ENCODE results near the gene MED25. TPM values are rescaled to one million over a fixed set of nuclear protein-coding genes. Genes with fewer than 3 reads are reported as not detected.

The MED25 gene
- total RNA-seq, 1 donor from 2014 or later = 49.1 TPM

- Mint-ChIP-seq H3K9me3 (peaks cover 4% of the 10 kb centered on the region), H3K4me3 (no peak overlapping the region), H3K4me1 (peaks cover 24% of the 10 kb centered on the region), H3K27me3 (peaks cover 4% of the 10 kb centered on the region), H3K36me3 (ENCODE audit: low read depth) (peaks cover 9% of the 10 kb centered on the region), H3K27ac (no peak overlapping the region)
- DNase-seq = no peak
- intact Hi-C loops (cut with micrococcal nuclease) = no loop called here
These were observed 28.3 kb downstream of the MED25 start for GRCh38 chr19:49846408-49846807.

GRCh38 chr19:49847731-49848696 is 29.9 kb downstream of the MED25 start:
- Mint-ChIP-seq H3K4me1 (peaks cover 34% of the 10 kb centered on the region), H3K4me3 (peak overlapping the region; percentile 28), H3K9me3 (peaks cover 4% of the 10 kb centered on the region), H3K27me3 (peaks cover 4% of the 10 kb centered on the region), H3K27ac (peak overlapping the region; percentile 58), H3K36me3 (ENCODE audit: low read depth) (peaks cover 18% of the 10 kb centered on the region)
- DNase-seq = peak; percentile 76
- intact Hi-C loops (cut with micrococcal nuclease) = loop anchor here (1.0 kb wide), 1 partner anchor 30 kb away; the partner anchor contains the start of gene MED25

- H3K4me1 Mint-ChIP-seq = peaks cover 38% of the 10 kb centered on the region
- intact Hi-C loops (cut with micrococcal nuclease) = loop anchor here (1.0 kb wide), 1 partner anchor 31 kb away; the partner anchor contains the start of gene MED25
- DNase-seq = no peak
- peaks cover 4% of the 10 kb centered on the region for H3K27me3 Mint-ChIP-seq
- H3K9me3 Mint-ChIP-seq = peaks cover 4% of the 10 kb centered on the region
- H3K27ac Mint-ChIP-seq = peak overlapping the region; percentile 13
- H3K4me3 Mint-ChIP-seq = peak overlapping the region; percentile 50
- peaks cover 20% of the 10 kb centered on the region for H3K36me3 Mint-ChIP-seq (ENCODE audit: low read depth)
These were observed 30.8 kb downstream of the MED25 start for GRCh38 chr19:49848938-49849337.

- Mint-ChIP-seq H3K4me1 (peaks cover 38% of the 10 kb centered on the region), H3K36me3 (ENCODE audit: low read depth) (peaks cover 20% of the 10 kb centered on the region), H3K4me3 (peak overlapping the region; percentile 91), H3K9me3 (peaks cover 4% of the 10 kb centered on the region), H3K27ac (peak overlapping the region; percentile 96), H3K27me3 (peaks cover 4% of the 10 kb centered on the region)
- intact Hi-C loops (cut with micrococcal nuclease) = loop anchor here (1.0 to 5.0 kb wide), 5 partner anchors 18 to 207 kb away; partner anchors contain the start of genes AP2A1, FUZ, PNKP and SCAF1
- DNase-seq = no peak
These were observed 31.5 kb downstream of the MED25 start for GRCh38 chr19:49849433-49850220.

- no peak for DNase-seq
- intact Hi-C loops (cut with micrococcal nuclease) = loop anchor here (1.0 to 5.0 kb wide), 5 partner anchors 17 to 207 kb away; partner anchors contain the start of genes AP2A1, FUZ, PNKP and SCAF1
- peak overlapping the region; percentile 96 for H3K27ac Mint-ChIP-seq
- peaks cover 20% of the 10 kb centered on the region for H3K36me3 Mint-ChIP-seq (ENCODE audit: low read depth)
- H3K27me3 Mint-ChIP-seq = peaks cover 4% of the 10 kb centered on the region
- peak overlapping the region; percentile 91 for H3K4me3 Mint-ChIP-seq
- peaks cover 38% of the 10 kb centered on the region for H3K4me1 Mint-ChIP-seq
- H3K9me3 Mint-ChIP-seq = peaks cover 4% of the 10 kb centered on the region
These were observed 32.1 kb downstream of the MED25 start for GRCh38 chr19:49850221-49850486.

- peak; percentile 98 for DNase-seq
- Mint-ChIP-seq H3K27ac (peak within 1 kb of the TSS; percentile 96), H3K4me1 (peaks cover 38% of the 10 kb centered on the region), H3K27me3 (peaks cover 4% of the 10 kb centered on the region), H3K36me3 (ENCODE audit: low read depth) (peaks cover 20% of the 10 kb centered on the region), H3K4me3 (peak within 1 kb of the TSS; percentile 91), H3K9me3 (peaks cover 4% of the 10 kb centered on the region)
- intact Hi-C loops (cut with micrococcal nuclease) = loop anchor here (1.0 to 5.0 kb wide), 5 partner anchors 17 to 208 kb away; partner anchors contain the start of genes AP2A1, FUZ, PNKP and SCAF1
These were observed 32.6 kb downstream of the MED25 start, which contains the start of gene PTOV1 for GRCh38 chr19:49850487-49851342. Gene PTOV1, plus strand, starts transcription at chr19:49851159.

- Mint-ChIP-seq H3K4me3 (peak overlapping the region; percentile 83), H3K36me3 (ENCODE audit: low read depth) (peaks cover 21% of the 10 kb centered on the region), H3K27me3 (peaks cover 4% of the 10 kb centered on the region), H3K9me3 (peaks cover 4% of the 10 kb centered on the region), H3K4me1 (peaks cover 38% of the 10 kb centered on the region), H3K27ac (peak overlapping the region; percentile 29)
- intact Hi-C loops (cut with micrococcal nuclease) = loop anchor here (2.0 to 5.0 kb wide), 3 partner anchors 39 to 209 kb away; partner anchors contain the start of genes AP2A1, FUZ and SCAF1
- peak; percentile 78 for DNase-seq
These were observed 33.6 kb downstream of the MED25 start for GRCh38 chr19:49851456-49852259.

- H3K4me1 Mint-ChIP-seq = peaks cover 36% of the 10 kb centered on the region
- peaks cover 2% of the 10 kb centered on the region for H3K27me3 Mint-ChIP-seq
- intact Hi-C loops (cut with micrococcal nuclease) = loop anchor here (5.0 kb wide), 1 partner anchor 85 kb away; the partner anchor contains the start of gene AP2A1
- peaks cover 4% of the 10 kb centered on the region for H3K9me3 Mint-ChIP-seq
- peak overlapping the region; percentile 34 for H3K27ac Mint-ChIP-seq
- no peak for DNase-seq
- H3K4me3 Mint-ChIP-seq = peak overlapping the region; percentile 83
- peaks cover 21% of the 10 kb centered on the region for H3K36me3 Mint-ChIP-seq (ENCODE audit: low read depth)
These were observed 34.6 kb downstream of the MED25 start for GRCh38 chr19:49852631-49853126.

- H3K27ac Mint-ChIP-seq = no peak overlapping the region
- H3K27me3 Mint-ChIP-seq = no peaks in the 10 kb centered on the region
- no peak for DNase-seq
- H3K9me3 Mint-ChIP-seq = peaks cover 4% of the 10 kb centered on the region
- peak overlapping the region; percentile 32 for H3K4me3 Mint-ChIP-seq
- peaks cover 25% of the 10 kb centered on the region for H3K4me1 Mint-ChIP-seq
- intact Hi-C loops (cut with micrococcal nuclease) = loop anchor here (5.0 kb wide), 1 partner anchor 87 kb away; the partner anchor contains the start of gene AP2A1
- H3K36me3 Mint-ChIP-seq (ENCODE audit: low read depth) = peaks cover 25% of the 10 kb centered on the region
These were observed 35.8 kb downstream of the MED25 start for GRCh38 chr19:49853852-49854377.

GRCh38 chr19:49854378-49855263 is 36.5 kb downstream of the MED25 start:
- intact Hi-C loops (cut with micrococcal nuclease) = loop anchor here (5.0 kb wide), 1 partner anchor 87 kb away; the partner anchor contains the start of gene AP2A1
- Mint-ChIP-seq H3K9me3 (no peaks in the 10 kb centered on the region), H3K27me3 (no peaks in the 10 kb centered on the region), H3K27ac (no peak overlapping the region), H3K4me3 (no peak overlapping the region), H3K4me1 (peaks cover 21% of the 10 kb centered on the region), H3K36me3 (ENCODE audit: low read depth) (peaks cover 23% of the 10 kb centered on the region)
- DNase-seq = no peak

GRCh38 chr19:49855277-49855675 is 37.2 kb downstream of the MED25 start:
- Mint-ChIP-seq H3K9me3 (no peaks in the 10 kb centered on the region), H3K36me3 (ENCODE audit: low read depth) (peaks cover 18% of the 10 kb centered on the region), H3K27ac (no peak overlapping the region), H3K27me3 (no peaks in the 10 kb centered on the region), H3K4me3 (no peak overlapping the region), H3K4me1 (peaks cover 15% of the 10 kb centered on the region)
- DNase-seq = no peak
- intact Hi-C loops (cut with micrococcal nuclease) = no loop called here

Measured in activated CD4-positive, alpha-beta T cell treated with anti-CD3 and anti-CD28 coated beads, Interleukin-2, amount 10 ng/mL, durations not matched to agents 24 days and 14 days (primary cell).